ENCODE measurements around the gene MRPL24.

Gene MRPL24

GRCh38 chr1:156691665-156692440 is 49.0 kb downstream of the MRPL24 start:
- peak; percentile 63 for DNase-seq

DNA sequence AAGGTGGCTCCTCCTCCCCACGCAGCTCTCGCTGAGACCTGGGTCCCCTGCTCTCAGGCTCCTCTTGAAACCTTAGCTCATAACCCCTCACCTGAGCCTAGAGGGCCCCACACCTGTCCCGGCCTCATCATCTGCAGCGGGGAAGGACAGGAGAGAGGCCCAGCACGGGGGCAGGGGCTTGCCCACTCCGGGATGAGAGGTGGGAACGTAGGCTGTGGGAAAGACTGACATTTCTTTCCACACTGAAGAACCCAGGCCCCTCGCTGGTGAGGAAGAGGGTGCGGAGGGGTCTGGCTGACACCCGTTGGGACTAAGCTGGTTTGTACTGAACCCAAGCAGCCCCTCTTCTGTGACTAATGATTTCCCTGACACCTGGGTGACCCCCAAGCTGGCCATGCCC is 49.7 kb downstream of the MRPL24 start:
- DNase-seq = no peak

DNA sequence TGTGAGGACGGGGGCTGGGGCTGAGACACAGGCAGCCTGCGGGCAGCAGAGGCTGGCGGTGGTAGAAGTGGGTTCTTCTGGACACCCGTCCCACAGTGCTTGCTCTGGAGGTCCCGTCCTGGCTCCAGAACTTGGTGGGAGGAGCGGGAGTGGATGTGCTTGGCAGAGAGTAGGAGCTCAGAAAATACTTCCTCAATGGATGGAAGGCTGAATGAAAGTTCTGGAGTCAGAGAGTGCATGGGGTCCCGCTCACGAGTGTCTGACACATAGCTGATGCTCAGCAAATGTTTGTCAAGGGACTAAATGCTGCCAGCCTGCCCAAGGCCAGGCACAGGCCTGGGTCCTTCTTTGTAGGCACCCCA is 50.2 kb downstream of the MRPL24 start:
- DNase-seq = no peak

DNA sequence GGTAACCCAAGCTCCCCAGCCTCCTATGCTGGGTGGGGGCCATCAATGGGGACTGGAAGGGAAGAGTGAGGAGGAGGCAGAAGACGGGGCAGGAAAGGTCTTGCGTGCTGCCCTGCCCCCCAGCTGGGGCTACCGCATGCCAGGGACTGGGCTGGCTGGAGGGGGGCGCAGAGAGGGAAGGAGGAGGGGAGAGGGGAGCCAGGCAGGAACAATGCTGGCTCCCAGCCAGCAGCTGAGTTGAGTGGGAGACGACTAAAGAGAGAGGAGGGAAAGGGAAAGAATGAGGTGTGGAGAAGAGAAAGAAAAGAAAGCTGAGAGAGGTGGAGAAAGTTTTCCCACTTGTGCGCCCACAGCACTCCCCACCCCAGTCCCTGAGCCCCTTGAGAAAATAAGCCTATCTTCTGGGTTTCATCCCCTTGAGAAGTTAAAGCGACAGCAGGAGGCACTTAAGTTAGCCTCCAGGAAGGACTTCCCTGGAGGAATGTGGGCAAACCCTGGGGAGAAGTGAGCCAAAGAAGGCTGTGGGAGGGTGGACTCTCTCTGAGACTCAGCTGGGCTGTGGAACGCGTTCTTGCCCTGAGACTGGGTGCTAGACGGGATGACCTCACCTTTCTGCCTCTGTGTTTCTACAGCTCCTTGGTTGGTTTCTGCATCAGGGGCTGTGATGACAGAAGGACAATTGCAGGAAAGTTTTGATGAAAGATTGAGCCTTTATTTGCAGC is 50.8 kb downstream of the MRPL24 start:
- DNase-seq = peak; percentile 41

GRCh38 chr1:156689035-156689952 is 51.6 kb downstream of the MRPL24 start:
- DNase-seq = peak; percentile 85

All from fibroblast of skin of right biceps (primary cell).